ENCODE results near the gene SLC39A2. TPM values are rescaled to one million over a fixed set of nuclear protein-coding genes. Genes with fewer than 3 reads are reported as not detected.

The SLC39A2 gene
- total and polyA plus RNA-seq, 9 of the 15 experiments (the other 6 are each of a cell fraction or from before 2014, with no cell fraction given): 0.06 to 0.09 TPM; not detected in 7

DNA sequence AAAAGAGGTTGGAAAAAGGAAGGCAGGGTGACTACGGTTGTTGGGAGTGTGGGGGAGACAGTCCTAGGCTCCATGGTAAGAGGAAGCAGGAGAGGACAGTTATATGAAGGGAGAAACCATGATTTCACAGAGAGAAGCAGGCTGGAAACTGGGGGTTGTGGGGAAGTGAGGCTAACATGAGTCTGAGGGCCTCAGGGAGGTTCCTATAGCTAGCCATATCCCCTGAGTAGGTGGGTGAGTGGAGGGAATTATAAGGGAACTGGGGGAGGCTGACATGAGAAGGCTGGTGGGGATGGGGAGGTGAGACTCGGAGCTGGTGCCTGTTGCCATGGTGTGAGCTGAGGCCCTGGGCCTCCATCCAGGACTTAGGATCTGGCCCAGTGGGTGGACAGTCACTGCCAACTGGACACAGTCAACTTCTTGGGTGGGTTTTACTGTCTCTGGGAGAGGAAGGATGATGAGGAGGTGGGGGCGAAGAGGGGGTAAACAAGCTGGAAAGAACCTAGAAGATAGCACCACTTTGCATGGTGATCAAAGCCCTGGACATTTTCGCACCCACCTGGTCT lies 34.1 kb downstream of the SLC39A2 start:
- ATAC-seq (no peak), FAIRE-seq (no peak), DNase-seq (ENCODE audit: extremely low read depth in 1 of 4, low spot score in 3 of 4) (no peak)
- Histone ChIP-seq H3K9ac (ENCODE audit: insufficient read depth in 1 of 2, low read depth in 2 of 2, low read length in 2 of 2) (no peak overlapping the region; a peak in 1 of 4 replicates), H2AFZ (ENCODE audit: low read depth, low read length) (no peak overlapping the region), H4K20me1 (replicated peaks; ENCODE audit: control insufficient read depth, insufficient read depth, low read length) (no peaks in the 10 kb centered on the region), H3K9me3 (replicated peaks; ENCODE audit: control insufficient read depth, insufficient read depth, low read depth, low read length) (no peaks in the 10 kb centered on the region), H3K4me2 (ENCODE audit: insufficient read depth, low read length) (no peak overlapping the region), H3K4me1 (replicated peaks in 1 of 2; ENCODE audit: control insufficient read depth in 2 of 2, insufficient read depth in 2 of 2, low read length in 2 of 2) (peaks cover 0 to 7% of the 10 kb centered on the region in 2 experiments; a peak in 3 of 5 replicates), H3K27me3 (ENCODE audit: control insufficient read depth in 2 of 2, insufficient read depth in 2 of 2, low read length in 2 of 2) (no peaks in the 10 kb centered on the region), H3K36me3 (ENCODE audit: control insufficient read depth, insufficient read depth, low read length) (no peaks in the 10 kb centered on the region), H3K9me1 (ENCODE audit: control insufficient read depth, insufficient read depth, low read length) (no peaks in the 10 kb centered on the region), H3K79me2 (ENCODE audit: control insufficient read depth, insufficient read depth, low read length) (no peaks in the 10 kb centered on the region), H3K27ac (ENCODE audit: extremely low read depth, low read depth, low read length) (no peak overlapping the region), H3K4me3 (no peak overlapping the region)
- intact Hi-C loops (cut with micrococcal nuclease) (no loop called here), in situ Hi-C loops (cut with MboI) (no loop called here)
- ChIA-PET CTCF (ENCODE audit: low intra/inter-chr PET ratio) (no interaction called here), POLR2A (interaction anchor here (0.7 kb wide), 2 partner anchors 10 to 1009 kb away, joined by 3 read pairs; no protein-coding TSS in a partner anchor)
- BruUV-seq (replicated peaks): no TSS peak
- 57% methylated on average over 3 of the region's 4 CpGs for WGBS (ENCODE audit: insufficient coverage, low coverage, missing lambda C conversion rate)
- no peak for TF ChIP-seq TEAD2 (tag; IDR thresholded peaks at IDR 0.05)
- TF ChIP-seq KLF6 (CRISPR knock-in tag; IDR thresholded peaks at IDR 0.05; ENCODE audit: borderline replicate concordance): no peak
- no peak for TF ChIP-seq ZKSCAN1 (IDR thresholded peaks at IDR 0.05; ENCODE audit: low read depth, low read length)
- TF ChIP-seq TRIM25 (IDR thresholded peaks at IDR 0.05; ENCODE audit: borderline replicate concordance): no peak
- no peak for TF ChIP-seq ZNF408 (CRISPR knock-in tag; IDR thresholded peaks at IDR 0.05; ENCODE audit: low read depth)
- TF ChIP-seq CCAR2 (IDR thresholded peaks at IDR 0.05; ENCODE audit: low read depth, low read length): no peak
- TF ChIP-seq ETS2 (tag; IDR thresholded peaks at IDR 0.05; ENCODE audit: borderline replicate concordance, poor library complexity, severe bottlenecking): no peak
- no peak for TF ChIP-seq KAT8 (IDR thresholded peaks at IDR 0.05; ENCODE audit: low read depth)
- no peak for TF ChIP-seq CBX3 (IDR thresholded peaks at IDR 0.05; ENCODE audit: borderline replicate concordance in 1 of 2, low read length in 2 of 2)
- TF ChIP-seq, protein P1, sequence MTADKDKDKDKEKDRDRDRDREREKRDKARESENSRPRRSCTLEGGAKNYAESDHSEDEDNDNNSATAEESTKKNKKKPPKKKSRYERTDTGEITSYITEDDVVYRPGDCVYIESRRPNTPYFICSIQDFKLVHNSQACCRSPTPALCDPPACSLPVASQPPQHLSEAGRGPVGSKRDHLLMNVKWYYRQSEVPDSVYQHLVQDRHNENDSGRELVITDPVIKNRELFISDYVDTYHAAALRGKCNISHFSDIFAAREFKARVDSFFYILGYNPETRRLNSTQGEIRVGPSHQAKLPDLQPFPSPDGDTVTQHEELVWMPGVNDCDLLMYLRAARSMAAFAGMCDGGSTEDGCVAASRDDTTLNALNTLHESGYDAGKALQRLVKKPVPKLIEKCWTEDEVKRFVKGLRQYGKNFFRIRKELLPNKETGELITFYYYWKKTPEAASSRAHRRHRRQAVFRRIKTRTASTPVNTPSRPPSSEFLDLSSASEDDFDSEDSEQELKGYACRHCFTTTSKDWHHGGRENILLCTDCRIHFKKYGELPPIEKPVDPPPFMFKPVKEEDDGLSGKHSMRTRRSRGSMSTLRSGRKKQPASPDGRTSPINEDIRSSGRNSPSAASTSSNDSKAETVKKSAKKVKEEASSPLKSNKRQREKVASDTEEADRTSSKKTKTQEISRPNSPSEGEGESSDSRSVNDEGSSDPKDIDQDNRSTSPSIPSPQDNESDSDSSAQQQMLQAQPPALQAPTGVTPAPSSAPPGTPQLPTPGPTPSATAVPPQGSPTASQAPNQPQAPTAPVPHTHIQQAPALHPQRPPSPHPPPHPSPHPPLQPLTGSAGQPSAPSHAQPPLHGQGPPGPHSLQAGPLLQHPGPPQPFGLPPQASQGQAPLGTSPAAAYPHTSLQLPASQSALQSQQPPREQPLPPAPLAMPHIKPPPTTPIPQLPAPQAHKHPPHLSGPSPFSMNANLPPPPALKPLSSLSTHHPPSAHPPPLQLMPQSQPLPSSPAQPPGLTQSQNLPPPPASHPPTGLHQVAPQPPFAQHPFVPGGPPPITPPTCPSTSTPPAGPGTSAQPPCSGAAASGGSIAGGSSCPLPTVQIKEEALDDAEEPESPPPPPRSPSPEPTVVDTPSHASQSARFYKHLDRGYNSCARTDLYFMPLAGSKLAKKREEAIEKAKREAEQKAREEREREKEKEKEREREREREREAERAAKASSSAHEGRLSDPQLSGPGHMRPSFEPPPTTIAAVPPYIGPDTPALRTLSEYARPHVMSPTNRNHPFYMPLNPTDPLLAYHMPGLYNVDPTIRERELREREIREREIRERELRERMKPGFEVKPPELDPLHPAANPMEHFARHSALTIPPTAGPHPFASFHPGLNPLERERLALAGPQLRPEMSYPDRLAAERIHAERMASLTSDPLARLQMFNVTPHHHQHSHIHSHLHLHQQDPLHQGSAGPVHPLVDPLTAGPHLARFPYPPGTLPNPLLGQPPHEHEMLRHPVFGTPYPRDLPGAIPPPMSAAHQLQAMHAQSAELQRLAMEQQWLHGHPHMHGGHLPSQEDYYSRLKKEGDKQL (CRISPR knock-in tag; IDR thresholded peaks at IDR 0.05; ENCODE audit: borderline replicate concordance): no peak
- TF ChIP-seq SRF (CRISPR knock-in tag; IDR thresholded peaks at IDR 0.05): no peak
- TF ChIP-seq TEAD4 (IDR thresholded peaks at IDR 0.05; ENCODE audit: low read length): no peak
- no peak for TF ChIP-seq TEAD4 (CRISPR knock-in tag; IDR thresholded peaks at IDR 0.05; ENCODE audit: borderline replicate concordance)
- no peak for TF ChIP-seq ATF7 (IDR thresholded peaks at IDR 0.05)
- TF ChIP-seq GABPB2 (CRISPR knock-in tag; conservative IDR thresholded peaks at IDR 0.05): no peak
- TF ChIP-seq SMARCA4 (IDR thresholded peaks at IDR 0.05): no peak
- TF ChIP-seq ZBED1 (IDR thresholded peaks at IDR 0.05): no peak

All from K562 (cell line).